GM18511 (cell line): ENCODE data around the gene ANKRD34B.

ENCODE experiments used
- ATAC-seq: cut with Tn5 transposase; IDR thresholded peaks from one replicate; pipeline ENCODE4 v1.9.1; 2021; ENCODE audit warnings: mild to moderate bottlenecking, moderate library complexity; ENCODE audit not compliant: unreplicated experiment

ANKRD34B gene

DNA sequence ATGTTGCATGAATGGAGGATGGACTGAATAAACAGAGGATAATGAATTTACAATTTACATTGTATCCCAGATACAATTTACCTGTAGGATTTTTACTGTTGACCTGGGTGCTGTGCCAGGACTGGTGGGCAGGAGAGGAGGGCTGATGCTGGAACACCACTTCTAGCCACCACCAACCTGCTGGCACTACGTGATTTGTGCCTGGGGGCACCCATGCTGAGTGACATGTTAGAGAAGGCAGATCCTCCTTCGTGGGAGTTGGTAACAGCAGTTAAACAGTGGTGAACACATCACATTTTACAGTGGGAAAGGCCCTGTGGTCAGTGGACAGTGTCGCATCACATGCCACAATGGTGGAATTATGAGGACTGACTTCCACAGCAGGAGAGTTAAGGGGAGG is 3.0 kb upstream of the ANKRD34B start:
- no peak for ATAC-seq

DNA sequence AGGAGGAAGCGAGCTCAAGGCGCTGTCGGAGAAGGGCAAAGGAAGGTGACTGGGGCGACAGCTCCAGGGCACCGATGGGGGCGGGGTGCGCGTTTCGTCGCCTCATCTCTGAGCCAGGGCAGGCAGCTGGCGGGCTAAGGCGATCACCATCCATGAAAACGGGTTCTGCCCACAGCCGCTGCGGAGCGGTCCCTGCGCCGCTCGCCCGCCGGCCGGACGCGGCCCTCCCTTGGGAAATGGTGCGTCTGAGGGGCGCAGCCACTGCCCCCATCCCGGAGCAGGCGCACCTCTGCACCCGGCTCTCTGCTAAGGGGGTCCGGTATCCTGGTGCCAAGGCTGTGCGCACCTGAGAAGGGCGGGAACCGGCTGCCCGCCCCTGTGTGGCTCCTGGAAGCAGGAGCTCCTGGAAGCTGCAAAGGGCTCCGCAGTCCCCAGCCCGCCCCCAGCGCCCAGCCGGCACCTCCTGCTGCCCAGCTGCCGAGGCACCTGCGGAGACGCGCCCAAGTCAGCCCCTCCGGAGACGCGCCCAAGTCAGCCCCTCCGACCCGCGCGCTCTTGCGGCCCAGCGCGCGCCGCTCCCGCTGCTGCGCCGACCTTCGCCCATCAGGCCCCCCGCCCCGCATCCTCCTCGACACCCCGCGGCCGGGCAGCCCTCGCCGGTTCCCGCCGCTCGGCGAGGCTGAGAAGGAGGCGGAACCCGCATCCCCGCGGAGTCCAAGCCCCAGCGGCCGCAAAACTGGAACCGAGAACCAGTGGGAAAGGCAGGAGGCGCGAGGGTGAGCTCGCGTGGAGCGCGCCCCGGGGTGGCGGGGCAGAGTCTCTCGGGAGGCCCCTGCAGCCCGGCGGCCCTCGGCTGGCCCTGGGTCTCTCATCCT is 757 bp downstream of the ANKRD34B start:
- no peak for ATAC-seq

DNA sequence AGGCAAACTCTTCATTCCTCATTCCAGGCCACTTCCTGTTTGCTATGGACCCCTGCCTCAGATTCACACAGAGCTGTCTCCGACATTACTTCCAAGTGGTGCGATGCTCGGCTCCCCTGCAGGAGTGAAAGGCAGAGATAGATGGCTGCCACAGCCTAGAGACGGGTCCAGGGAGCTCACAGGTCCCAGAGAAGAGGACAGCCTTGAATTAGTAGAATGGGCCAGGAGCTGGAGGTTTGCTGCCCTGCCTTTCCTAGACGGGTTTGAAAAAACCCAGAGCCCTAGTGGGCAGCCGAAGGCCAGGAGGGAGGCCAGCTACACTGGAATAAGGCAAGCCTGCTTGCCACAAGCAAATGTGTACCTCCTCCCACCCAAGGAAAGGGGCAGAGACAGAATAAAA is 1.8 kb downstream of the ANKRD34B start:
- ATAC-seq = no peak

DNA sequence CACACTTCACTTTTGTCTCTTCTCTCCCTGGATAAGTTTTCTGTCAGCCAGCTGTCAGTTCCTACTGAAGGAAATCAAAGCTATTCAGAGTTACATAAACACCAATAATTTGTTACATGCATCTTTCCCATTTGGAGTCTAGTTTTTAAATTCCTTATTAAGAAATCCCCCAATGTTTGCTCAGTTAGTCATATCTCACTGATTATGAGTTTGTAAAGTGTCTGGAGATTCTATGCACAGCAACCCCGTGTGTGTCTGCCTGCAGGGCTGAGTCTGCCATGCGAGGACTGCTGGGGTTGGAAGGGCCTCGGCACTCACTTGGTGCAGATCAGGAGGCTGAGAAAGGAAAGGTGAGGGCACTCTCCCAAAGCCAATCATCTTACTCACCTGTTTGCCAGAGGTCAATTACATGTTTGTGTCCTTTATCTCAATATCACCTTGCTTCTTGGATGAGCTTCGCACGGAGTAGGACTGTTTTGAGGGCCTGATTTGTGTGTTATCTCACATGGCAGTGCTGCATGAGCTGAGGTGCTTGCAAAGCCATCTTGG is 3.3 kb downstream of the ANKRD34B start:
- ATAC-seq = no peak

DNA sequence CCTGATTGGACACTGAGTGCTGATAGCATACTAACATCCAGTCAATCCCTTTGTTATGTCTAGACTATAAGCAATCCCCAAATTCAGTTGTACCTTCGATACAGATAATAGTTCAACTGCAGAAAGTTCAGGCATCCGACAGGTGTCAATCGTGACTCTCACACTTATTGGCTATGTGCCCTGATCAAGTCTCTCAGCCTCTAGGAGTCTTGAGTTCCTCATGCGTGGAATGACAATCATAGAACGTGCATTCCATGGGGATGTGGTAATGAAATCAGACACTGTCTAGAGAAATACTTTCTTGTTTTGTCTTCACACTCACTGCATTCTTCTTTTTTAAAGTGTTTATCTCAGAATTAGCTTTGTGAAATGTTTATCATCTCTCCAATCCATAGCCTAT is 4.8 kb downstream of the ANKRD34B start:
- no peak for ATAC-seq

DNA sequence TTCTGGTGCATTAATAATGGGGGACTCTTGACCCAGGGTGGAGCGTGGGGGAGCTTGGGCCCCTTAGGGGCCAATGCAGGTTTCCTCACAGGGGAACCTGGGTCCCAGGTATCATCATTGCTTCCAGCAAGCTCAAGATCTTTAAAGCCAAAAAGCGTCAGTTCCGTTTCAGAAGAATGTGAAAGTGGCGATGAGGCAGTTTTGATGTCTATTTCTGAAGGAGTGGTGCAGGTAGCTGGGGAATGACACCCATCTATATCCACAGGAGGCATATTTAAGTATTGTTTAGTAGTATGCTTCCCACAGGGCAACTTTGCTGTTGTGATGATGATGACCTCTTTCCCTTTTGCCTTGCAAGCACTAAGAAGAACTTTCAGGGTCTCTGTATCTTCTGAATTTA is 10.8 kb downstream of the ANKRD34B start:
- ATAC-seq = no peak

DNA sequence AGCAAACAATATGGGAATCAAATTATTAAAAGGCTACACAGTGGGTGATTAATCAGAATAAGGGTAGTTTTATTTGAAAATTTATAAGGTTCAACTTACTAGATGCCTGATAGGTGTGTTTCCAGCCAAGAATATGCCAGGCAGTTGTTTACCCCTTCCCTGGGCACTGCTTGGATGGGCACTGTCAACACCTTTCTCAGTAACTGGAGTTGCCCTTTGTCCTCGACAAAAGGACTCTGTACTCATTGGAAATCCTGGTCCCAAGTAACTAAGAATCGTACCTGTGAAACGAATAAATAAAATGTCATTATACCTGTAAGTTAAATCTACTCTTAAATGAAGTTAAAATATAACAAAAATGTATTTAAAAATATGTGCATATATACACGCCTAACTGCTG is 15.0 kb downstream of the ANKRD34B start:
- no peak for ATAC-seq

DNA sequence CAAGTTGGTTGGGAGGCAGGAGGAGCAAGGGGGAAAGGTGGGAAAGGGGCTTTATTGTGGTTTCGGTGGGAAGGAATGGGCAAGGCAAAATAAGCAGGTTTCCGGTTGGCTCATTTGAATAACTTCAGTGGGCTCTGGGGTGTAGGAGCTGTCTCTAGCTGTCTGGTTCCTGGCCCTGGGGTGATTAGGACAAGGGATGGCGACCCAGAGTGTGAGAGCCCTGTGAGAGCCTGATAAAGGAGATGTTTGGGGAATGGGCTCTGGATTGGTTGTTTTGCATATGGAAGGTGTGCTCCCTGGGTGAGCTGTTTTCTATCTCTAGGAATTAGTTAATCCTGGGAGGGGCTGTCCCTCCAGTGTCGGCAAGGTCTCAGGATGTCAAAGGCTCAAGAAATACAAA is 15.4 kb downstream of the ANKRD34B start:
- ATAC-seq = no peak

DNA sequence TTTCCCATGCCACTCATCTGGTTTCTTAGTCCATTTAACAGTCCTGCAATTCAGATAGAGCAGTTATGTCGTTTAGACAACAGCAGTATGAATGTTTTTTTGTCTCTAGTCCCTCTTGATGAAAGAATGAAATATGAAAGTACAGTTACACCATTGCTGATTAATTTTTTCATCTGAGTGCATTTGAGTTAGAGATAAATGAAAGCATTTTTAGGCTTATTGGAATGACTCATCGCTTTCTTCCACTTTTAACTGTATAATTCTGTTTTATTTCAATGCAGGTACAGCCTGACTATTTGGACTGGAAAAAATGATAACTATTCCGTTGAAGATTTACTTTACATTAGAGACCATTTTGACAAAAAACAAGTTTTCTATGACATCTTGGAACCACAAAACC is 28.7 kb downstream of the ANKRD34B start:
- no peak for ATAC-seq

DNA sequence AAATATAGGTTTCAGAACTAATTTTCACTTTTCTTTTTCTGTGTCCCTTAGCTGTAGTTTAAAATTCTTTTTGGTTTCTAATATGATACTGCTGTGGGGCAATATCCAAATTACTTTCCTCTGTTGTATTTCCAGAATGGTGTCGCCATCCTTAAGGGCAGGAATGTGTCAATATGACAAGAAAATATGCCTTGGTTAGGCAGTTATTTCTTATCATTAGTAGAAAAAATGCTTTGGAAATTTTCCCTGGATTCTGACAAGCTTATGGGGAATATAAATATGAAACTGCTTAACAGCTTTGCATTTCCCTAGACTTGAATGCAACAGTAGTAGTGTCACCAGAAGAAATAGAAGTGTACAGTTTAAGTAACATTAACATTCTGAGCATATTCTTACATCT is 29.4 kb downstream of the ANKRD34B start:
- ATAC-seq = no peak

DNA sequence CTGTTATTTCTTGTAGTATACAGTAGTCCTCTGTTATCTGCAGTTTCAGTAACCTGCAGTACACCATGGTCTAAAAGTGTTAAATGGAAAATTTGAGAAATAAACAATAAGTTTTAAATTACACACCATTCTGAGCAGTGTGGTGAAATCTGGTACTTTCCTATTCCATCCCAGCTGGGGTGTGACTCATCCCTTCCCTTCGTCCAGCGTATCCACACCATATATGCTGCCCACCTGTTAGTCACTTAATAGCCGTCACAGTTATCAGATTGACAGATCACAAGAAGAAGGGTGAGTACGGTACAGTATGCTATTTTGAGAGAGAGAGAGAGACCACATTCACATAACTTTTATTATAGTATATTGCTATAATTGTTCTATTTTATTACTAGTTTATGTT is 53.3 kb downstream of the ANKRD34B start:
- peak; percentile 67 for ATAC-seq

DNA sequence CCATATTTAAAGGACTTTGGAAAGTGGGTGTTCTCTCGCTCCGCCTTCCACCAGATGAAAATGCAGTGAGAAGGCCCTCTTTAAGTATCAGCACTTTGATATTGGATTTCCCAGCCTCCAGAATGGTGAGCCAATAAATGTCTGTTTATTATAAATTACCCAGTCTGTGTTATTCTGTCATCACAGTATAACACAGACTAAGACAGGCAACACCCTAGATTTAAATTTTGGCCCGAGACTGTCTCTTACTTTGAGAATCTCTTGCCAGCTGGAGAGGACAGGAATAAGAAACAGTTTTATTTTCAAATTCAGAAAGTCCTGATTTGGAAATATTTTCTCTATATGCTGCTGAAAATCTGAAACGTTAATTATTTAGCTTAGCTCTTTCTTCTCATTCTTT is 60.7 kb downstream of the ANKRD34B start:
- no peak for ATAC-seq

DNA sequence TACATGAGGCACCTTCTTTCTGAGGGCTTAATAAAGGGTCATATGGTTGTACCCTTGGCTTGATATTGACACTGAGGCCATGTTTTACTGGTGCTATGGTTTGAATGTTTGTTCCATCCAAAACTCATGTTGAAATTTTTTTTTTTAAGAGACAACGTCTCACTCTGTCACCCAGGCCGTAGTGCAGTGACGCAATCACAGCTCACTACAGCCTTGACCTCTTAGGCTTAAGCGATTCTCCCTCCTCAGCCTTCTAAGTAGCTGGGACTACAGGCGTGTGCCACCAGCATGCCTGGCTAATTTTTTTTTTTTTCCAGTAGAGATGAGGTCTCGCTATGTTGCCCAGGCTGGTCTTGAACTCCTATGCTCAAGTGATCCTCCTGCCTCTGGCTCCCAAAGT is 61.2 kb downstream of the ANKRD34B start:
- ATAC-seq = no peak

DNA sequence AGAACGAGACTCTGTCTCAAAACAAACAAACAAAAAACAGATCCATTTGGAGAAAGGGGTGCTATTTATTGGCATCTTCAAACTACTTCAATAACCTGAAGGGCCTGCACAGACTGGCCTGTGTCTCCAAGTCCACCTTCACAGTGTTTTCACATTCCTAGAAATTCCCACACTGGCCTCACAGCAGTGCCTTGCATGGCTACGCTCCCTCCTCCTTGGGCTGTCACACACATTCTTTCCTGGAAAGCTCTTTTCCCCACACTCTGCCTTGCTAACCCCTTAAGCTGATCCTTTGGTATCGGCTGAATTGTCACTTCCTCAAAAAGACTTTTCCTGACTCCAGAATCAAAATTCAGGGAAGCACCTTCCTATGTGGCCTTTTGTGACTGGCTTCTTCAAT is 62.4 kb downstream of the ANKRD34B start:
- ATAC-seq = no peak
